GM23248 (cell line): Measurements from ENCODE around the gene ERLEC1. TPM values are rescaled to one million over a fixed set of nuclear protein-coding genes. Genes with fewer than 3 reads are reported as not detected.

Experiments used
- DNase-seq: peaks from one replicate; pipeline ENCODE4 v3.0.0-alpha.2; 2015
- H2AFZ ChIP-seq: fragments of 200-600 bp; sonication (generic); 2 replicates; pipeline ENCODE4 v1.6.1; 2016; ENCODE audit warnings: antibody characterized with exemption
- H3F3A ChIP-seq: fragments of 200-600 bp; sonication (generic); 2 replicates; pipeline ENCODE4 v1.6.1; 2016; ENCODE audit warnings: mild to moderate bottlenecking, antibody characterized with exemption, mixed run types; ENCODE audit not compliant: insufficient read depth
- H3K27ac ChIP-seq: fragments of 200-600 bp; sonication (generic); 2 replicates; pipeline ENCODE4 v1.5.1; 2016; ENCODE audit warnings: mild to moderate bottlenecking
- H3K27me3 ChIP-seq: fragments of 200-600 bp; sonication (generic); replicated peaks from 2 replicates; pipeline ENCODE4 v1.6.1; 2016; ENCODE audit warnings: mild to moderate bottlenecking; ENCODE audit not compliant: insufficient read depth
- H3K36me3 ChIP-seq: fragments of 200-600 bp; sonication (generic); 2 replicates; pipeline ENCODE4 v1.6.1; 2016; ENCODE audit warnings: low read depth, mild to moderate bottlenecking
- H3K4me1 ChIP-seq: fragments of 200-600 bp; sonication (generic); 2 replicates; pipeline ENCODE4 v1.6.1; 2016; ENCODE audit warnings: mild to moderate bottlenecking; ENCODE audit not compliant: insufficient read depth
- H3K4me2 ChIP-seq: fragments of 200-600 bp; sonication (generic); one replicate; pipeline ENCODE4 v1.6.1; 2016; ENCODE audit warnings: mild to moderate bottlenecking; ENCODE audit not compliant: unreplicated experiment
- H3K4me3 ChIP-seq: fragments of 200-600 bp; sonication (generic); 2 replicates; pipeline ENCODE4 v1.5.1; 2016; ENCODE audit warnings: mild to moderate bottlenecking
- H3K79me2 ChIP-seq: fragments of 200-600 bp; sonication (generic); 2 replicates; pipeline ENCODE4 v1.6.1; 2016; ENCODE audit warnings: mild to moderate bottlenecking; ENCODE audit not compliant: insufficient read depth
- H3K9ac ChIP-seq: fragments of 200-600 bp; sonication (generic); 2 replicates; pipeline ENCODE4 v1.6.1; 2016; ENCODE audit warnings: mild to moderate bottlenecking
- H3K9me2 ChIP-seq: fragments of 200-600 bp; sonication (generic); 2 replicates; pipeline ENCODE4 v1.6.1; 2016; ENCODE audit warnings: mixed run types, mild to moderate bottlenecking, moderate library complexity; ENCODE audit not compliant: insufficient read depth
- H3K9me3 ChIP-seq: fragments of 200-600 bp; sonication (generic); one replicate; pipeline ENCODE4 v1.6.1; 2017; ENCODE audit warnings: low read depth
- H4K20me1 ChIP-seq: fragments of 200-600 bp; sonication (generic); 2 replicates; pipeline ENCODE4 v1.6.0; 2016; ENCODE audit not compliant: insufficient read depth
- EZH2 ChIP-seq: fragments of 200-600 bp; sonication (generic); IDR thresholded peaks from 2 replicates; pipeline ENCODE4 v1.6.1; 2018; ENCODE audit warnings: antibody characterized with exemption, mild to moderate bottlenecking; ENCODE audit not compliant: insufficient read depth, poor library complexity, severe bottlenecking
- EZH2phosphoT487 ChIP-seq: fragments of 200-600 bp; sonication (generic); IDR thresholded peaks from 2 replicates; pipeline ENCODE4 v1.6.1; 2018; ENCODE audit warnings: antibody characterized with exemption, moderate library complexity, mild to moderate bottlenecking, low read depth; ENCODE audit not compliant: insufficient read depth
- WGBS, 2 experiments: methylation state at CpG; one replicate each; pipeline ENCODE4 v1.1.6; 2015 to 2017; ENCODE audit warnings: low lambda C conversion rate in 2 of 2, low coverage in 1 of 2; ENCODE audit errors: missing lambda C conversion rate in 2 of 2; 5-methylcytosine and 5-hydroxymethylcytosine counted together
- in situ Hi-C: fragments of 300-500 bp; cut with MboI; formaldehyde crosslinking; loops from 2 replicates; pipeline ENCODE4 v1.15.0; 2020
- polyA plus RNA-seq: library from polyadenylated mRNA; unstranded; fragments of >200 nt; fragmentation: Nextera tagmentation; extraction: Ambion mirVana; gene quantifications from 2 replicates; pipeline ENCODE4 v1.2.1, GENCODE V29; 2016
- total RNA-seq: library from RNA; depleted of rRNA; stranded (reverse); fragments of >200 nt; shearing (Covaris generic); gene quantifications from 2 replicates; pipeline ENCODE4 v1.2.3, GENCODE V29; 2014

ERLEC1 gene
- total and polyA plus RNA-seq, 2 experiments from 2014 or later: 107 to 110 TPM

- in situ Hi-C loops: no loop called here
- no peak for DNase-seq
- Histone ChIP-seq H3K79me2 (peaks cover 98% of the 10 kb centered on the region), H3F3A (0 out of 2 replicates have a peak, but pooled peaks cover 3% of the 10 kb centered on the region), H3K4me1 (no peaks in the 10 kb centered on the region), H2AFZ (no peak overlapping the region), H3K4me3 (no peak overlapping the region), H4K20me1 (no peaks in the 10 kb centered on the region), H3K4me2 (no peak overlapping the region), H3K9me3 (no peaks in the 10 kb centered on the region), H3K9ac (no peak overlapping the region), H3K9me2 (no peaks in the 10 kb centered on the region), H3K27me3 (no peaks in the 10 kb centered on the region), H3K36me3 (no peaks in the 10 kb centered on the region), H3K27ac (no peak overlapping the region)
- 47 to 63% methylated on average over 1 of the region's 1 CpG for WGBS, 2 experiments
- TF ChIP-seq EZH2phosphoT487 (no peak), EZH2 (no peak)
Measured at GRCh38 chr2:53777134-53777533, 9.7 kb upstream of the ERLEC1 start.

GRCh38 chr2:53778536-53779162, 8.2 kb upstream of the ERLEC1 start:
- H3F3A ChIP-seq: 0 out of 2 replicates have a peak, but pooled peaks cover 3% of the 10 kb centered on the region
- no peaks in the 10 kb centered on the region for H3K9me3 ChIP-seq
- TF ChIP-seq EZH2 (no peak), EZH2phosphoT487 (no peak)
- H3K27me3 ChIP-seq: no peaks in the 10 kb centered on the region
- no peak for DNase-seq
- H3K9ac ChIP-seq: no peak overlapping the region
- H4K20me1 ChIP-seq: no peaks in the 10 kb centered on the region
- H2AFZ ChIP-seq: no peak overlapping the region
- no peaks in the 10 kb centered on the region for H3K9me2 ChIP-seq
- no peak overlapping the region for H3K27ac ChIP-seq
- peaks cover 99% of the 10 kb centered on the region for H3K79me2 ChIP-seq
- no peak overlapping the region for H3K4me2 ChIP-seq
- no peak overlapping the region for H3K4me3 ChIP-seq
- no peaks in the 10 kb centered on the region for H3K36me3 ChIP-seq
- in situ Hi-C loops: no loop called here
- H3K4me1 ChIP-seq: 0 out of 2 replicates have a peak, but pooled peaks cover 2% of the 10 kb centered on the region
- 84 to 88% methylated on average over 5 of the region's 5 CpGs for WGBS, 2 experiments

- no peak overlapping the region for H3K4me2 ChIP-seq
- no peaks in the 10 kb centered on the region for H3K27me3 ChIP-seq
- 0 out of 2 replicates have a peak, but pooled peaks cover 12% of the 10 kb centered on the region for H3F3A ChIP-seq
- H3K79me2 ChIP-seq: peaks cover 99% of the 10 kb centered on the region
- H3K9me3 ChIP-seq: no peaks in the 10 kb centered on the region
- H4K20me1 ChIP-seq: no peaks in the 10 kb centered on the region
- no peaks in the 10 kb centered on the region for H3K36me3 ChIP-seq
- 97 to 99% methylated on average over 4 of the region's 4 CpGs for WGBS, 2 experiments
- no peak overlapping the region for H3K4me3 ChIP-seq
- in situ Hi-C loops: no loop called here
- H3K9me2 ChIP-seq: no peaks in the 10 kb centered on the region
- no peak overlapping the region for H3K27ac ChIP-seq
- TF ChIP-seq EZH2 (no peak), EZH2phosphoT487 (no peak)
- H3K9ac ChIP-seq: no peak overlapping the region
- no peak overlapping the region for H2AFZ ChIP-seq
- H3K4me1 ChIP-seq: peaks cover 16% of the 10 kb centered on the region
- DNase-seq: no peak
Measured at GRCh38 chr2:53780056-53780455, 6.8 kb upstream of the ERLEC1 start.

- Histone ChIP-seq H2AFZ (no peak overlapping the region), H3K36me3 (no peaks in the 10 kb centered on the region), H3K4me3 (no peak overlapping the region), H3K9me3 (no peaks in the 10 kb centered on the region), H3K9ac (no peak overlapping the region), H3K27ac (no peak overlapping the region), H3K27me3 (no peaks in the 10 kb centered on the region), H3K9me2 (no peaks in the 10 kb centered on the region), H3F3A (peaks cover 23% of the 10 kb centered on the region), H3K79me2 (peaks cover 99% of the 10 kb centered on the region), H3K4me2 (no peak overlapping the region), H3K4me1 (peaks cover 22% of the 10 kb centered on the region), H4K20me1 (no peaks in the 10 kb centered on the region)
- 81 to 82% methylated on average over 8 of the region's 8 CpGs for WGBS, 2 experiments
- in situ Hi-C loops: no loop called here
- no peak for DNase-seq
- TF ChIP-seq EZH2: no peak
- TF ChIP-seq EZH2phosphoT487: no peak
Measured at GRCh38 chr2:53782676-53783075, 4.2 kb upstream of the ERLEC1 start.

- Histone ChIP-seq H3K79me2 (peaks cover 99% of the 10 kb centered on the region), H3K9me3 (no peaks in the 10 kb centered on the region), H2AFZ (peak overlapping the region; percentile 42), H3K9ac (peak overlapping the region; percentile 90), H3K27ac (peak overlapping the region; percentile 81), H3K4me3 (peak overlapping the region; percentile 95), H3K36me3 (no peaks in the 10 kb centered on the region), H3K9me2 (no peaks in the 10 kb centered on the region), H3K4me2 (peak overlapping the region; percentile 86), H4K20me1 (no peaks in the 10 kb centered on the region), H3K4me1 (peaks cover 32% of the 10 kb centered on the region), H3K27me3 (no peaks in the 10 kb centered on the region), H3F3A (peaks cover 26% of the 10 kb centered on the region)
- no peak for TF ChIP-seq EZH2
- in situ Hi-C loops: no loop called here
- DNase-seq: peak; percentile 62
Measured at GRCh38 chr2:53784436-53784835, 2.4 kb upstream of the ERLEC1 start.
